GM19452 (cell line): ENCODE data around the gene BPIFB2.

ENCODE experiments used
- ATAC-seq: cut with Tn5 transposase; IDR thresholded peaks from one replicate; pipeline ENCODE4 v1.9.1; 2021; ENCODE audit not compliant: unreplicated experiment

Gene BPIFB2

DNA sequence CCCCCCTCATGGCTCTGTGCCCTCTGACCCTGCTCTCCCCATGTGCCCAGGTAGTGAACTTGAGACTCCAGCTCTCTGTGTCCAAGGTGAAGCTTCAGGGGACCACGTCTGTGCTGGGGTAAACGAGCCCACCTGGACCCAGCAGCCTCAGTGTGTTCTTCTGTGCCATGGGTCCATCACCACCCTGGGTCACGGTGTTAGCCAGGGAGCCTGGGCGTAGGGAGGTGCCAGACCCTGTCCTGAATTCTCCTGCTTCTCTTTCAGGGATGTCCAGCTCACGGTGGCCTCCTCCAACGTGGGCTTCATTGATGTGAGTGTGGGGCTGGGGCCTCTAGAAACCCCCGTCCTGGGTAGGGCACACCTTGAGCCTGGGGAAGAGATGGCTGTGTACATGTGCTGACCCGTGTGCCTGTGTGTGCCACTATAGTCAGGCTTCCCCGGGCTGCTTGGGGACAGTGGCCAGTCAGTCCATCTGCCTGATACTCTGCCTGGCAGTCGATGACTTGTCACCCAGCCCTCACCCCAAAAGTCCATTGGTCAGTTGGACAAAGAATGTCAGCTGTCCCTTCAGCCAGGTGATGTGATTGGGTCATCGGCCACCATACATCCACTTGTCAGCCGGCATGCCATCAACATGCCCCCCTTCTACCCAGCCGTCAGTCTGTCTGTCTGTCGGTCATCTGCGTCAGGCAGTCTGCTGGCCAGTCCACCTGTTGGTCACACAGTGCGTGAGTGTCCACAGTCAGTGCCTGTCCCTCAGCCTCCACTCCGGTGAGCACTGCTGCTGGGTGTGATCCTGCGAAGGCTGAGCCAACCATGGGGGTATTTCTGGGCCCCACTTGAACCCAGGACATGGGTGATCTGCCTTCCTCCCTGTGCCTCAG is 13.0 kb downstream of the BPIFB2 start:
- no peak for ATAC-seq

DNA sequence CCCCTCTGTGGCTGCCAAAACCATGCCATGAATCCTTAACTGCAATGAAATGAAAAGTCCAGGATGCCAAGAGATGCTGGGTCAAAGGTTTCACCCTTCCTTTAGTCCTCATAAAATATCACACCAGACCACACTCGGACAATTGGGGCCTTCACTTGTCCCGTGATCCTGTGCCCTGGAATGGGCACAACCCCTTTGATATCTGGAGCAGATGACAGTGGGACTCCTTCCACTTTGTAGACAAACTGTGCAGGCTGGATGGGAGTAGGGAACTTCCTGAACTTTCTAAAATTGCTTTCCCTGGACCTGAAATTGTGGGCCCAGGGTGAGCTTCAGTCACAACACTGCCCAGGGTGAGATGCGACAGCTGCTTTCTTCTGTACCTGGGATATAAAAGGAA is 14.4 kb downstream of the BPIFB2 start:
- no peak for ATAC-seq

DNA sequence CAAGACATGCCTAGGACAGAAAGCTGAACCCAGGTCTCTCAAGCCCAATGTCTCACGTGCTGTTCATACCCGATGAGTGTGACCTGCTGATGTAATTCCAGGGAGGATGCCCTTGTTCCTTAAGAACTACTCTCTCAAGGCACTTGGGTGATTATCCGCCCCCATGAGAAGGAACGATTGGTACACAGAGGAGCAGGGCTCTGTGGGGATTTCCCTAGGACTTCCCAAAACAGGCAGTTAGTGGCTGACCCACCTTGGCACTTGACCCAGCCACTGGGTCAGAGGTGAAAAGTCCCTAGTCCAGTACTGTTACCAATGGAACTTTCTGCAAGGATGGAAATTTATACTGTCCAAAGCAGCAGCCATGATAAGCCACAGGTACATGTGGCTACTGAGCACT is 14.8 kb downstream of the BPIFB2 start:
- ATAC-seq = no peak

DNA sequence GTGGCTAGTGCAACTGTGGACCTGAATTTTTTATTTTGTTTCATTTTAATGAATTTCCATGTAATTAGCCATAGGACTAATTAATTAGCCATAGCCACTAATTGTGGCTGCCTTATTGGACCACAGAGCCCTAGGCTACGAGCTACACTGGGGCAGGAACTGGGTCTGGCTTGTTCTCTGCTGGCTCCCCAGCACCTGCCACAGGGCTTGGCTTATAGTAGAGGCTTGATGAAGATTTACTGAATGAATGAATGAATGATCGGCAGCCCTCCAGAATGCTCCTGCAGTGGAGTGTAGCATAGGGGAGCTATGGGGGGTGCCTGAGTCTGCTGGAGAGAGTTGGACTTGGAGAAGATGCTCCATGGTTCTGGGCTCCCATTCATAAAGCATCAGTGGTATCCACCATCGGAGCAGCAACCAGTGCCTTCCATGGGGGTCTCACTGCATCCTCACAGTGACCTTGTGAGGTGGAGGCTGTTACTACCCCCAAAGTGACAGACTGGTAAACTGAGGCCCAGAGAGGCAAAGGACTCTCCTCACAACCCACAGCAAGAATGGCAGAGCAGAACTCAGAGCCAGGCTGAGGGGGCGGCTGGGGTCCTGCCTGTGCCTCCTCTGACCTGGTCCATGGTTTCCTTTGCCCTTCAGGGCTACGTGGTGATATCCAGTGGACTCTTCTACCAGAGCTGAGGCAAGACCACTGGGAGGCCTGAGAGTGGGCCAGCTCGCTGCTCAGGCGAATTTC is 15.4 kb downstream of the BPIFB2 start:
- no peak for ATAC-seq

GRCh38 chr20:33023439-33024242 is 16.1 kb downstream of the BPIFB2 start:
- ATAC-seq = no peak

DNA sequence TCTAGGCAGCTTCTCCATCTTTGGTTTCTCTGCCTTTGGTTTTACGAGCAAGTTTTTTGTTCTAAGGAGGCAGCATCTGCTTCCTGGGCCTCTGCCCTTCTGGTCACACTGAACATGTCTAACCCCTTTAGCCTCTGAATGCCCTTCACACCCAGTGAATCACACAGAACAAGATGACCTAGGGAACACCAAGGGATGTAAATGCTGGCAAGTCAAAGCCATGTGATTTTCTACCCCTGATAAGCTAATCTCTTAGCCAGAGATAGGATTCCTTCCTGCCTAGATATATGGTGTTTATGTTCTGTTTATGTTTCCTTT is 16.7 kb downstream of the BPIFB2 start:
- ATAC-seq = no peak

DNA sequence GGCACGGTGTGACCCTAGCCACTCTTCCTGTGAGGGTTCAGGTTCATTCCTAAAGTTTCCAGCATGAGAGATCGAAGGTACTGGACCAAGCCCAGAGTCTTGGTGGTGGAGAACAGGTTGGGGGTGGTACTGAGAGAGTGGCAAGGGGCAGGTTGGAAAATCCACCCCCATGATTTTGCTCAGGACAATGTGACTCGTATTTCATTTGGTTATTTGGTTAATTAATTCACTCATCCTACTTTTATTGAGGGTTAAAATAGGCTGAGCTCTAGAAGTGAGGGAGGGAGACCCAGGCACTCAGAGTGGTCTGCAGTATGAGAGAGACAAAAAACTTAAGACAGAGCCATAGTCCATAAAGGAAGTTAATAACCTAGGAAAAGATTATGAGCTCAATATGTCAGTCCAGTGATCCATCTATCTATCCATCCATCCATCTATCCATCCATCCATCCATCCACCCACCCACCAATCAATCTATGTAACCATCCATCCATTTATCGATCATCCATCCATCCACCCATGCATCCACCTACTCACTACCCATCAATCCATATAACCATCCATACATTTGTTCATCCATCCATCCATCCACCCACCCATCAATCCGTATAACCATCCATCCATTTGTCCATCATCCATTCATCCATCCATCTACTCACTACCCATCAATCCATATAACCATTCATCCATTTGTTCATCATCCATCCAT is 17.3 kb downstream of the BPIFB2 start:
- ATAC-seq = no peak

DNA sequence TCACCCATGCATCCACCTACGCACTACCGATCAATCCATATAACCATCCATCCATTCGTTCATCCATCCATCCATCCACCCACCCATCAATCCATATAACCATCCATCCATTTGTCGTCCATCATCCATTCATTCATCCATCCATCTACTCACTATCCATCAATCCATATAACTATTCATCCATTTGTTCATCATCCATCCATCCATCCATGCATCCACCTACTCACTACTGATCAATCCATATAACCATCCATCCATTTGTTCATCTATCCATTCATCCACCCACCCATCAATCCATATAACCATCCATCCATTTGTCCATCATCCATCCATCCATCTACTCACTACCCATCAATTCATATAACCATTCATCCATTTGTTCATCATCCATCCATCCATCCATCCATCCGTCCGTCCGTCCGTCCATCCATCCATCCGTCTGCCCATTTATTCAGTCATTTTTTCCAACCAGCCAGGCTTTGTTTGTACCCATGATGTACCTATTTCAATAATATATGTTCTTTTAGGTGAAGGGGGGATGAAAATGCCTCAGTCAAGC is 17.9 kb downstream of the BPIFB2 start:
- ATAC-seq = no peak

GRCh38 chr20:33026072-33026778 is 18.7 kb downstream of the BPIFB2 start:
- no peak for ATAC-seq

- no peak for ATAC-seq
Observed at GRCh38 chr20:33026779-33027759, 19.6 kb downstream of the BPIFB2 start.

DNA sequence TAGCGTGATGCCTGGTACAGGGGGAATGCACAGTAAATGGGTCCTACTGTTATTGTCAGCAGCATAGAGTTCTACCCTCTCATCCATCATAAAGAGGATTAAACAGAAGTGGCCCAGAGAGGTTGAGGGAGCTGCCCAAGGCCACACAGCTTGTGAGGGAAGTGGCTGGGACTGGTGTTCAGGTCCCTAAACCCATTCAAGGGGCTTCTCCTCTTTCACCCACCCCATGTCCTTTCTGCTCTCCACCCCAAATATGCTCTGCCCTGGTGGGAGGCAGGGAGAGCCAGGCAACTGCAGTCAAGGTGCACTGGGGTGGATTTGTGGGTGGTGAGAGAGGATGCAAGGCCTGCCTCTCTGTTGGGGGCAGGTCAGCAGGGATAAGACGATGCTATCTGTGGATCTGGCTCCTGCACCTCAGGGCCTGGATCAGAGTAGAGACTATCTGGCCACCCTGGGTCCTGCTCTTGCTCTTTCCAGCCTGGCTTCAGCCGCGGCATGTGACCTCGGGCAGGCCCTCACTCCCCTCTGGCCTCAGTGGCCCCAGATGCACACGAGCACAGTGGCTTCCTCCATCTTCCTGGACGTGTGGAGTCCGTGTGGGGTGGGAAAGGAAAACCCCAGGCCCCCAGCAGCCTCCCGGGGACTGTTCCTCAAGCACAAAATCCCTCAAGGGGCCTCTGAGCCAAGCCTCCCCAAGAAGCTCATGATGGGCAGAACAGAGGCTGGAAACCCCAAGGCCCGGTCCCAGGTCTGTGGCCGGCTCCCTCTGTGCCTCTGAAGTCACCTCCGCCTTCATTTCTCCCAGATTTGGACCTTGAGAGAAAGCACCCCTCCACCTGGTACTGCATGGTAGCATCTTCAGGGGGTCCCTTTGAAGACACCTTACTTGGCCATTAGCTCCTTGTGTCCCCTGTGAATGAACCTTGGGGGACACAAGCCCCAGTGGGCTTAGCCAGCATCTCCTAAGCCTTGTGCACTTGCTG is 20.6 kb downstream of the BPIFB2 start:
- no peak for ATAC-seq

GRCh38 chr20:33028875-33029274 is 21.4 kb downstream of the BPIFB2 start:
- no peak for ATAC-seq

- ATAC-seq = no peak
Observed at GRCh38 chr20:33030076-33030475, 22.6 kb downstream of the BPIFB2 start.

- ATAC-seq = no peak
Observed at GRCh38 chr20:33030569-33030968, 23.1 kb downstream of the BPIFB2 start.

- no peak for ATAC-seq
Observed at GRCh38 chr20:33031531-33031930, 24.0 kb downstream of the BPIFB2 start, which contains the start of gene BPIFB6. Gene BPIFB6 (plus strand): TSS chr20:33031648. CDS start chr20:33031648, 0 bp downstream.

DNA sequence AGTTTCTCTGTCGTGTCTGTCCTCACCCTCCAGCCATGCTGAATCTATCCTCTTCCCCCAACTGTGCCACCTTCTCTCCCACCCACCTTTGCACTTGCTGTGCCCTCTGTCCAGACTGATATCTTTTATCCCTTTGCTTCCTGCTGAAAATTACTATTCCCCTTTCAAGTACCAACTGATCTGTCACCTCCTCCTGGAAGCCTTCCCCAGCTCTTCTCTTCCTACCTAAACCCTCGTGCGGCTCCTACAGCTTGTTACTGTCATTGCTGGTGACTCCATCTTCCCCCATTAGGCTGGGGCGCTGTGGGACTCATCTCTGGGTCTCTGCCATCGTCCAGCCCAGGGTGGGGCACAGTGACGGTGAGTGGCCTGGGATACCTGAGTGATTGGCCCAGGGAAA is 25.1 kb downstream of the BPIFB2 start:
- no peak for ATAC-seq

DNA sequence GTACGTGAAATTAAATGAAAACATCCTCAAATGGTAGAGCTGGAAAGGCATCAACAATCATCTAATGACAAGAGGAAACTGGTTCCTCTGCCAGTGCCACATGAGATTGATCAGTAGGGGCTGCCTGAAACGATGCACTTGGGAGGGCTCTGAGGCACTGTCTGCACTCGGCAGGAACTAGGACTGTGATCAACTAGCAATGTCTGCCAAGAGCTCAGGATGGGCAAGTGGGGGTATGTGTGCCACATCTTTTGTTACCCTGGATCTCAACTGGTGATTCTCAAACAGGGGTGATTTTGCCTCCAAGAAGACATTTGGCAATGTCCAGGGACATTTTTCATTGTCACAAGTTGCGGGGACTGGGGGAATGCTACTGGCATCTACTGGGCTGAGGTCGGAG is 25.9 kb downstream of the BPIFB2 start:
- no peak for ATAC-seq

GRCh38 chr20:33034115-33034514 is 26.6 kb downstream of the BPIFB2 start:
- ATAC-seq = no peak
